BLaER1 treated with 17β-estradiol and CSF1 and Interleukin-3, amounts not matched to agents 10 nM and 100 nM (cell line): ENCODE results near the gene PRPF19.

ENCODE experiments used
- H3K27ac ChIP-seq, 11 experiments: shearing (Covaris generic); formaldehyde crosslinking; 2 replicates each; pipeline ENCODE4 v1.8.1; 2022
- H3K27me3 ChIP-seq, 11 experiments: shearing (Covaris generic); formaldehyde crosslinking; 2 replicates each; pipeline ENCODE4 v1.8.1; 2022
- H3K36me3 ChIP-seq, 11 experiments: shearing (Covaris generic); formaldehyde crosslinking; 2 replicates each; pipeline ENCODE4 v1.8.1; 2022
- H3K4me1 ChIP-seq, 10 experiments: shearing (Covaris generic); formaldehyde crosslinking; 2 replicates each; pipeline ENCODE4 v1.8.1; 2022
- H3K4me2 ChIP-seq, 11 experiments: shearing (Covaris generic); formaldehyde crosslinking; 2 replicates each; pipeline ENCODE4 v1.8.1; 2022
- H3K4me3 ChIP-seq, 10 experiments: shearing (Covaris generic); formaldehyde crosslinking; 2 replicates each; pipeline ENCODE4 v1.8.1; 2022
- H3K9ac ChIP-seq, 11 experiments: shearing (Covaris generic); formaldehyde crosslinking; 2 replicates each; pipeline ENCODE4 v1.8.1; 2022
- H3K9me3 ChIP-seq, 11 experiments: shearing (Covaris generic); formaldehyde crosslinking; replicated peaks in 1 of 11; 2 replicates each; pipeline ENCODE4 v1.8.1; 2022
- H4K20me1 ChIP-seq, 11 experiments: shearing (Covaris generic); formaldehyde crosslinking; 2 replicates each; pipeline ENCODE4 v1.8.1; 2022
- Cebpa-rat ChIP-seq, 11 experiments: shearing (Covaris generic); IDR thresholded peaks; 2 replicates each; pipeline ENCODE4 v1.8.1; 2022

The PRPF19 gene

DNA sequence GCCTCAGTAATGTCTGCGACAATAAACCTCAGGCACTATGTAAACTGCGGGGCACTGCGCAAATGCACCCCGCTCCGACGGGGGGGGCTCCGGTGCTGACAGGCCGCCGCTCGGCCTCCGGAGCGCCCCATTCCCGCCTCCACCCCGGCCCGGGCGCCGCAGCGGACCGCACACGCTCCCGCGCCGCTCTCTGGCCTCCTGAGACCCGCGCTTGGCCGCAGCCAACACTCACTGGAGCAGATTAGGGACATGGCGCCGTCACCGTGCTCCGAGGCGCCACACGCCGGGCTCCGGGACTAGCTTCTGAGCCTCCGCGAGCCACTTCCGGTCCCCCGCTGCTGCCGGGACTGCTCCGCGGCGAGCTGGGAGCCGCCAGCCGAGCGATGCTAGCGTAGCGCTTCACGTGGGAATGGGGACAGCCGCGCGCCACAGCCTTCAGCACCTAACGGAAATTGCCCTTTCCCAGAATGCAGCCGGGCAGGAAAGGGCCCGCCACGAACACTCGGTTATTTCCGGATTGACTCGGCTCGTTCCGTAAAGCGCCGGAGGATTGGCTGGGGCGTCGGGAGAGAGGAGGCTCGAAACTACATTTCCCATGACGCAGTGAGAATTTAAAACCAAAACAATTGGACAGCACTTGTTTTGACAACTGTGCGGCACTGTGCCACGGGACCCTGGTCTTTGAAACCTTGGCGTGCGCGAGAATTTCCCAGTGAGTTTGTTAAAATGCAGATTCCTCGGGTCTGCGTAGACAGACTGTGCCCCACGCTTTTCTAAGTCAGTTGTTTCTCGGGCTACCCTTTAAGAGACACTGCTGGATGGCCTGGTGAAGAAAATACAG lies at the start of gene PRPF19:
TSS of gene PRPF19 (minus strand) at position 454 of the 841 bp plus-strand sequence. CDS start at position 251, 203 bp downstream.
- Histone ChIP-seq H3K9ac (peak within 1 kb of the TSS; percentile 92 to 98 (median 96)), H3K36me3 (peaks cover 24 to 38% (median 32%) of the 10 kb centered on the region in 11 experiments), H3K4me2 (peak within 1 kb of the TSS; percentile 88 to 99 (median 94)), H3K27me3 (no peaks in the 10 kb centered on the region), H3K27ac (peak within 1 kb of the TSS; percentile 79 to 98 (median 95)), H4K20me1 (peaks cover 19 to 48% (median 46%) of the 10 kb centered on the region in 11 experiments; a peak in 21 of 22 replicates), H3K9me3 (peaks cover 8 to 15% (median 13%) of the 10 kb centered on the region in 11 experiments; a peak in 20 of 22 replicates), H3K4me3 (peak within 1 kb of the TSS; percentile 85 to 98 (median 92)), H3K4me1 (peaks cover 42 to 67% (median 50%) of the 10 kb centered on the region in 10 experiments)
- TF ChIP-seq Cebpa-rat (IDR thresholded peaks at IDR 0.05) = no peak

DNA sequence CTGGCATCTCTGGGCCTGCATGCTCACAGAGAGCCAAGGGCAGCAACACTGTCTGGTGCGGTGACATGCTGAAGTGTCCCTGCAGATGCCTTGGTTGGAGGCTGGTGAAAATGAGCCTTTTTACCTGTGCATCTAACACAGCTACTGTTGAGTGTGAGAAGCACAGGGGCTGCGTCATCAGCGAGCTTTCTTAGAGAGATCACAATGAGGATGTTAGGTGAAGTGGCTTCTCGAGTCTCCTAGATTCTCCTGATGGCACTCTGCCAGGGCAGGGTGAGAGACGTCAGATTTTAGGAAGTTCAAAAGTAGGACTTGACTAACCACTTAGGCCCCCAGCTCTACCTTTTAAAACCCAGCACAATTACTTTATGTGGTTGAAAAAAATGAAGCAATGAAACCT lies 49.2 kb upstream of the PRPF19 start:
- no peak for TF ChIP-seq Cebpa-rat (IDR thresholded peaks at IDR 0.05)
- H3K9ac ChIP-seq = no peak overlapping the region
- H3K36me3 ChIP-seq = peaks cover 0 to 5% (median 0%) of the 10 kb centered on the region in 11 experiments; a peak in 1 of 22 replicates
- H4K20me1 ChIP-seq = peaks cover 0 to 6% (median 0%) of the 10 kb centered on the region in 11 experiments; a peak in 5 of 22 replicates
- H3K27me3 ChIP-seq = no peaks in the 10 kb centered on the region
- peaks cover 42 to 72% (median 65%) of the 10 kb centered on the region in 10 experiments for H3K4me1 ChIP-seq
- H3K4me3 ChIP-seq = no peak overlapping the region
- 0 out of 22 replicates have a peak, but pooled peaks cover 0 to 4% (median 0%) of the 10 kb centered on the region in 11 experiments for H3K9me3 ChIP-seq
- peak overlapping the region in 5 of 11 experiments; percentile 5 to 100 (median 78); a peak in 8 of 22 replicates for H3K4me2 ChIP-seq
- no peak overlapping the region for H3K27ac ChIP-seq

DNA sequence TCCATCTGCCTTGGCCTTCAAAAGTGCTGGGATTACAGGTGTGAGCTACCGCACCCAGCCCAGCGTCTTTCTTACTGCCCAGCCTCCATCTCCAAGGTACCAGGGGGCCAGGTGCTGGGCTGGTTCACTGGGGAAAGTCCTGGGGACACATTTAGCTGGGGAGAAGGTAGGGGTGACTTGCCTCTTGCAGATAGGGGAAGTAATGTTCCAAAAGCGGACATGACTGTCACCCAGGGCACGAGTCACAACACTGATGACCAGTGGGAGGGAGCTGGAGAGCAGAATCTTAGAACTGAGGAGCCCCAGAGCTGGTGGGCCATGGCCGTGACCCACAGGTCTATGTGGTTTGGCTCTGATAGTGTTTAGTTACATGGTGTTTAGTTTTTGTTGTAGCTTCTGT lies 48.0 kb upstream of the PRPF19 start:
- H3K9ac ChIP-seq = peak overlapping the region in 3 of 11 experiments; percentile 14 to 97 (median 94); a peak in 6 of 22 replicates
- peaks cover 0 to 18% (median 0%) of the 10 kb centered on the region in 11 experiments; a peak in 6 of 22 replicates for H4K20me1 ChIP-seq
- TF ChIP-seq Cebpa-rat (IDR thresholded peaks at IDR 0.05) = no peak
- H3K4me3 ChIP-seq = no peak overlapping the region
- H3K36me3 ChIP-seq = peaks cover 0 to 8% (median 0%) of the 10 kb centered on the region in 11 experiments; a peak in 2 of 22 replicates
- peak overlapping the region in 4 of 11 experiments; percentile 84 to 95 (median 92); a peak in 7 of 22 replicates for H3K27ac ChIP-seq
- peaks cover 47 to 73% (median 65%) of the 10 kb centered on the region in 10 experiments for H3K4me1 ChIP-seq
- no peaks in the 10 kb centered on the region for H3K27me3 ChIP-seq
- peak overlapping the region in 6 of 11 experiments; percentile 31 to 100 (median 93); a peak in 11 of 22 replicates for H3K4me2 ChIP-seq
- H3K9me3 ChIP-seq = no peaks in the 10 kb centered on the region

DNA sequence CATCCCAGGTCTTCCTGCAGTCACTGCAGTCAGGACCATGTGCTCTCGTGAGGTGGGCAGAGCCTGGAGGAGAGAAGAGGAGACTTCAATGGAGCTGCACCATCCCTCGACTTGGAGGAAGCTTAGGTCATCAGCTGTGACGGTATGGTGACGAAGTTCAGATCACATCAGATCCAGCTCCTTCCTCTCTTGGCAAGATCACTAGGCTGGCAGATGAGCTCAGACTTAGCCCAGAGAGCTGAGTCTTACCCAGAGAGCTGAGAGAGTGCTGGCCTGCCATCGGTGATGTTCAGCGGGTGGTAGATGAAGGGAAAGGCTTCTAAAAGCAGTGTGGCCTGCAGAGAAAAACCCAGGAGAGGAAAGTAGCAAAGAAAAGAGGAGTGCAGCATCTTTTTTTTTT lies 47.4 kb upstream of the PRPF19 start:
- H3K4me1 ChIP-seq = peaks cover 54 to 71% (median 61%) of the 10 kb centered on the region in 10 experiments
- peak overlapping the region; percentile 85 to 100 (median 94) for H3K4me2 ChIP-seq
- H3K36me3 ChIP-seq = peaks cover 0 to 11% (median 0%) of the 10 kb centered on the region in 11 experiments; a peak in 4 of 22 replicates

DNA sequence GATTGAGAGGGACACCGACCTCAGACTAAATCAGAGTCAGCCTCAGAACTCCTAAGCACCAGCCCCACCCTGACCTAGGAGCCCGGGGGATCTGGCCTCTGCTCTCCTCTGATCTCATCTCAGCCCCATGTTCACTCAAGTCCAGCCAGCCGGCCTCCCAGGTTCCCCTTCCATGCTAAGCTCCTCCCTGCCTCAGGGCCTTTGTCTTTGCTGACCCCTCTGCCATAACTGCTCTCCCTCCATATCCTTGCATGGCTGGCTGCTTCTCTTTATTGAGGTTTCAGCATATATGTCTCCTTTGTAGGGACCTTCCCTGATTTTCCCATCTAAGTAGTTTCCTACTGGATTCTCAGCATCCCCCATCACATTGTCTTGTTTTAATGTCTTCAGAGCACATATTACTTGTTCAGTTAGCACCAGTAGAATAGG lies 46.4 kb upstream of the PRPF19 start:
- Histone ChIP-seq H3K9me3 (no peaks in the 10 kb centered on the region), H3K4me2 (peak overlapping the region; percentile 85 to 100 (median 94))

More for the DNA sequence above, 47.4 kb upstream of the PRPF19 start:
- Histone ChIP-seq H3K27me3 (no peaks in the 10 kb centered on the region), H3K9me3 (no peaks in the 10 kb centered on the region), H3K27ac (peak overlapping the region in 10 of 11 experiments; percentile 78 to 96 (median 91); a peak in 15 of 22 replicates), H4K20me1 (peaks cover 0 to 24% (median 0%) of the 10 kb centered on the region in 11 experiments; a peak in 8 of 22 replicates), H3K9ac (peak overlapping the region in 5 of 11 experiments; percentile 4 to 97 (median 13); a peak in 5 of 22 replicates), H3K4me3 (no peak overlapping the region)
- TF ChIP-seq Cebpa-rat (IDR thresholded peaks at IDR 0.05) = no peak

DNA sequence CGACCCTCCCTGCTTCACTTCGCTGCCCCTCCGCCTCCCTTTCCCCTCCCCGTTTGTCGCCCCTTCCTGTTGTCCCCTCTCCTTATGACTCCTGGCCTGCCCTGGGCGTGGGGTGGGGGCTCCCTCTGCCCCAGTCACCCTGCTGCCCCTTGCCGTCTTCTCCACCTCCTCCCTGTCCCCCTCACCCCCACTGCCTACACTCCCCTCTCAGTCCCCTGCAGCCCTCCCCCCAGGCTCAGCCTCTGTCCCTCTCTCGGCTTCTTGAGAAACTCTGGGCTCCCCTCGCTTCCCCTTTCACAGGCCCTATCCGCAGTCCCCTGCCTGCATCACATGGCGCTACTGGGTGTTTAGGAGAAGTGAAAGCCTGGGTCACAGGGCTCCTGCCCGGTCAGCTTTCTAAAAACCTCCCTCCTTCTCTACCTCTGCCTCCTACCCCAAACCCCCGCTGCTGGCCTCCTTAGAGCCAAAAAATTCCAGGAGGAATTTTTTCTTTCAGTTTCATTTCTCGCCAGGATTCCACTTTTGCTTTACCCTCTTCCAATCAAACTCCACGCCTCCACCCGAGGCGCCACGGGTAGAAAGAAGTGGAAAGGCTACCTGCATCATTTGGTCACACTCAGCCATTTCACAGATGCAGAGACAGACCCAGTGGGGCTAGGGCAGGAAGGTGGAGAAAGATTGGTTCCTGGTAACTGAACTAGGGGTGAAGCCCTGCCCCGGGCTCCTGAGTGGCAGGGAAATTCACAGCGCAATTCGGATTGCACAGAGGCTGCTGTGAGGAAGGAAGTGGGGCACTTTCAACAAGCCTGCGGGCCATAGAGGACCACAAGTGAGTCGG lies 45.7 kb upstream of the PRPF19 start, which contains the start of gene SLC15A3:
TSS of gene SLC15A3 (minus strand) at position 273 of the 838 bp plus-strand sequence. CDS start 625 bp downstream, outside the sequence.
- peak within 1 kb of the TSS; percentile 35 to 99 (median 58) for H3K4me3 ChIP-seq
- H3K36me3 ChIP-seq = peaks cover 0 to 26% (median 0%) of the 10 kb centered on the region in 11 experiments; a peak in 6 of 22 replicates
- peak within 1 kb of the TSS; percentile 85 to 100 (median 94) for H3K4me2 ChIP-seq
- no peaks in the 10 kb centered on the region for H3K9me3 ChIP-seq
- peaks cover 0 to 41% (median 0%) of the 10 kb centered on the region in 11 experiments; a peak in 8 of 22 replicates for H4K20me1 ChIP-seq
- peak within 1 kb of the TSS; percentile 78 to 96 (median 90) for H3K27ac ChIP-seq
- no peaks in the 10 kb centered on the region for H3K27me3 ChIP-seq
- peaks cover 46 to 81% (median 61%) of the 10 kb centered on the region in 10 experiments for H3K4me1 ChIP-seq
- H3K9ac ChIP-seq = peak within 1 kb of the TSS; percentile 66 to 97 (median 83)
- TF ChIP-seq Cebpa-rat (IDR thresholded peaks at IDR 0.05) = peak in 8 of 11 experiments; percentile 15 to 80 (median 54); a peak in 8 of 22 replicates

More for the DNA sequence above, 46.4 kb upstream of the PRPF19 start:
- no peaks in the 10 kb centered on the region for H3K27me3 ChIP-seq
- H3K9ac ChIP-seq = peak overlapping the region; percentile 66 to 97 (median 83)
- TF ChIP-seq Cebpa-rat (IDR thresholded peaks at IDR 0.05) = no peak; a peak in 1 of 22 replicates
- H4K20me1 ChIP-seq = peaks cover 0 to 35% (median 0%) of the 10 kb centered on the region in 11 experiments; a peak in 8 of 22 replicates
- peaks cover 46 to 76% (median 60%) of the 10 kb centered on the region in 10 experiments for H3K4me1 ChIP-seq
- peak overlapping the region; percentile 78 to 96 (median 90) for H3K27ac ChIP-seq
- peaks cover 0 to 20% (median 0%) of the 10 kb centered on the region in 11 experiments; a peak in 6 of 22 replicates for H3K36me3 ChIP-seq
- peak overlapping the region in 8 of 10 experiments; percentile 35 to 99 (median 66); a peak in 12 of 20 replicates for H3K4me3 ChIP-seq

DNA sequence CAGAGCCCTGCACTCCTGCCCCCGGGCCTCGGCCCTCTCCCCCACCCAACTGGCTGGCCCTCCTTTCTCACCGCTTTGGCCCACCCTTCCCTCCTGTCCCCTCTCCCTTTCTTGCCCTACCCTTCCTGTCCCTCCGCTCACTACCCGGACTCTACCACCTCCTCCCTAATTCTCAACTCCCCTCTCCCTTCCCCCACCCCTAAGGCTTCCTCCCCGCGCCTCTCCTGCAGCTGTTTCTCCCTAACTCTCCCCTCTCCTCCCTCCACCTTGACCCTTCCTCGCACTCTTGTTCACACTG lies 45.2 kb upstream of the PRPF19 start:
- peaks cover 0 to 30% (median 2%) of the 10 kb centered on the region in 11 experiments; a peak in 11 of 22 replicates for H3K36me3 ChIP-seq
- H3K27me3 ChIP-seq = no peaks in the 10 kb centered on the region
- H3K9me3 ChIP-seq = no peaks in the 10 kb centered on the region
- peaks cover 46 to 84% (median 61%) of the 10 kb centered on the region in 10 experiments for H3K4me1 ChIP-seq
- H3K9ac ChIP-seq = peak overlapping the region; percentile 66 to 97 (median 83)
- H3K4me3 ChIP-seq = peak overlapping the region; percentile 35 to 99 (median 58)
- peaks cover 0 to 47% (median 0%) of the 10 kb centered on the region in 11 experiments; a peak in 9 of 22 replicates for H4K20me1 ChIP-seq
- H3K4me2 ChIP-seq = peak overlapping the region; percentile 85 to 100 (median 94)
- peak overlapping the region; percentile 78 to 96 (median 90) for H3K27ac ChIP-seq
- no peak for TF ChIP-seq Cebpa-rat (IDR thresholded peaks at IDR 0.05)
